HG03457 (cell line): ENCODE measurements around the gene MTURN.
"Not testable (repeated sequence)": the region's sequence is repeated elsewhere in the genome, so short reads cannot be mapped to it uniquely, and the experiment has no call there.

ENCODE experiments used
- ATAC-seq: cut with Tn5 transposase; IDR thresholded peaks from one replicate; pipeline ENCODE4 v1.9.1; 2021; ENCODE audit warnings: moderate number of reproducible peaks; ENCODE audit not compliant: unreplicated experiment

Gene MTURN

DNA sequence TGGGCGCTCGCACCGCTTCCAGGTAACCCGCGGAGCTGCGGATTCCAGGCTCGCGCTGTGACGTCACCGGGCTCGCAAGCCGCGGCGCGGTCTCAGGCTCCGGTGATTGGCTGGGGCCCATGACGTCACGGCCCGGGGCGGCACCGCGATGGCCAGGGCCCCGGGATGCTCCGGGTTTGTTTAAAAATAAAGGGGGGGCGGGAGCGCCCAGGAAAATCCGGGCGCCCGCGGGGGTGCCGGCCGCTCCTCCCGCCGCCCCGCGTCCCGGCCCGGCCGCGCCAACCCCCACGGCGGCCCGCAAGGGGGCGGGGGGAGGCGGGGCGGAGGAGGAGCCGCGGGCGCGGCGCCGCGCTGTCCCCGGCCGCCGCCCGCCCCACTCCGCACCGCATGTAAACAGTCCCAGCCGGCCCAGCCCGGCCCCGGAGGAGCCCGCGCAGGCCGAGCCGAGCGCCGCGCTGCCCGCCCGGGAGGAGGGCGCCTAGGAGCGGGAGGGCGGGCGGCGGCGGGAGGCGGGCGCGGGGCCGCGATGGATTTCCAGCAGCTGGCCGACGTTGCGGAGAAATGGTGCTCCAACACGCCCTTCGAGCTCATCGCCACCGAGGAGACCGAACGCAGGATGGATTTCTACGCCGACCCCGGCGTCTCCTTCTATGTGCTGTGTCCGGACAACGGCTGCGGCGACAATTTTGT lies at the start of gene MTURN:
Gene MTURN (plus strand): TSS at position 376 of the 690 bp plus-strand sequence. CDS start 151 bp downstream, at position 527.
- ATAC-seq, result peak; percentile 76

DNA sequence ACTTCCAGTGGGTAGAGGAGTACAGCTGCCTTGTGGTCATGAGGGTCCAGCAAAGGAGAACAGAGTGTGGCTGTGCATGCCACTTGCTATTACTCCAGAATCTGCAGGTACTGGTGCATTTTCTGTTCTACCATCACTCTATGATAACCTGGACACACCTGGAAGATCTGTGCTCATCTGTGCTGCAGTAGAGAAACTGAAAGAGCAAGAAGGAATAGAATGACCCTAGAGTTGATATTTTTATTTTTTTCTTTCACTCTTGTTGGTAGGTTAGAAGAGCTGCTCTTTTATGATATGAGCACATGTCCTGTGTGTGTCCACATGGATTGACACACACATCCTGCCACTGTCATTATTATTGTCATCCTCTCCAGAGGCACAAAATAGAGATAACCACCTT lies 48.3 kb upstream of the MTURN start:
- no peak for ATAC-seq

DNA sequence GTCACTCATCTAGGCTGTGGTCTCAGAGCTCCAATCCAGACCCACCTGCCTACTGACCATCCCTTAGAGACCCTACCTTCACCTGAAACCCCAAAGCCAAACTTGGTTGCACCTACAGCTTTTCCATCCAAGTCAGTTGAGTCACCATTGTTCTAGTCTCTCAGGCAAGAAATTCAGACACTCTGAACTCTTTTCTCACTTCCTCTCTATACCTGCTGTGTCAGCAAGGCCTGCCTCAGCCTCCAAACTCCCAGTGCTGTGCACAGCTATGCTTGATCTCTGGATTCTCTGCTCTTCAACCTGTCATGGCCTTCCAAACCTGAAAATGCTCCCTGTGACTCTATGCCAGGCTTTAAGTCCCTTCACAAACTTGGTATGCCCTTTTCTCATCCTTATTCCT lies 47.4 kb upstream of the MTURN start:
- no peak for ATAC-seq

DNA sequence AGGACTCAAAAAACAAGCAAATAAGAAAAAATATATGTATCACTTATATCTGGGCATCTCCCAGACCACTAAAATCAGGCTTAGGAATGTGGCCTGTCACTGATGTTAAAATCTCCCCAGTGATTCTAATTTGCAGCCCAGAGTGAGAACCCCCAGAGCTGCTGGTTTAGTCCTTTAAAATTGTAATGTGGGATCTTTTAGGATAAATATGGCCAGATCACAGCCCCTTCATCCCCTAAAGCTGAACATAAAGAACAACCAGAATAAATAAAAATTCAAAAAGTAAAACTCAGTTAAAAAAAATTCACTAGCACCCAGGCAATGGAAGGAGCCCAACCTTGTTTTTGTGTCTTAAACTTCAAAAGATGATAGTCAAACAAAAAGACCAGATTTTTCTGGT lies 46.4 kb upstream of the MTURN start:
- ATAC-seq, result no peak

DNA sequence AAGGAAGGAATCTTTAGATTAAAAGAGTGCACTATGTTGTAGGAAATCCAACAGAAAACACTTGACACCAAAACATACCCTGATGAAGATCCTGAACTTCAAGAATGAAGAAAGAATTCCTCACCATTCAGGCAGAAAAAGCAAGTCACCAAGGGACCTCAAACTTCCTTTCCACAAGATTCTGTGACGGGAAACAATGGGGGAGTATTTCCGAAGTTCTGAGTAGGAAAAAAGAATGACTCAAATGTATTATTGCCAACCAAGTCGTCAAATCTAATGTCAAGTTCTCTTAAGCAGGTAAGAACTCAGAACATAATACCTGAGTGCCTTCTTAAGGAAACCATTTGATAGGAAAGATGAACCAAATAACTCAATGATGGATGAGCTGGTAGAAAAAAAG lies 44.7 kb upstream of the MTURN start:
- ATAC-seq, result no peak

DNA sequence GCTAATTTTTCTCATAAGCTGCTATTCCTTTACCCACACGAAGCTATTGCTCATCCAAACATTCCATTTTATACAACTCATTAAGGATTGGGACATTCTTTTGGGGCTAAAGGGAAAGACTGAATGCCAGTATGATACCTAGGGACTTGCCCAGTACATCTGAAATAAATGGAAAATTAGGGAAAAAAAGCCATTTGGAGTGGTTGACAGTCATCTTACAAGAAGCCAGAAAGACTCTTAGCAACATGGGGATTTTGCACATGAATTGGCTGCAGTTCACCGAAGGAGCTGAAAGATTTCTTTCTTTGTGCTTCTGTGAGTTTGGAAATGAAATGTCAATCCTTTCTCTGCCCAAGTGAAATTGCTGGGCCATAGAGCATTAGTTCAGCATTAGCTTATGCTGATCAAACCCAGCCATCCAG lies 43.3 kb upstream of the MTURN start:
- ATAC-seq, result no peak

DNA sequence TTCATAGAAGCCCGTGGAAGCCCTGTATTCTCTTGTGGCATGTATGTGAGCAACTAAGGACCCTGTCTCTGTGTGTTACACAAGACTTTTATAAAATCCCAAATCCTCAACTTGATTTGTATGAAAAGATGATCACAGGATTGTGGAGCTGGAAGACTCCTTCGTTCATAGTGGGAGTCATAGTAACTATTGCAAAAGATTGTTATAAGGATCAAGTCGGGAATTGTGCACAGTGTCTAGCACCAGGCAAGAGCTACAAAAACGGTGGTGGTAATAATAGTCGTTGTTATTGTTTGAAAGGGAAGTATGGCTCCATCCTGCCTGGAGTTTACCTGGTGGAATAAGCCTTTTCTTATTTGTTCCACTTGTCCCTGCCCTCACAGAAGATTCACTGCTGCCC lies 42.8 kb upstream of the MTURN start:
- ATAC-seq, result no peak

DNA sequence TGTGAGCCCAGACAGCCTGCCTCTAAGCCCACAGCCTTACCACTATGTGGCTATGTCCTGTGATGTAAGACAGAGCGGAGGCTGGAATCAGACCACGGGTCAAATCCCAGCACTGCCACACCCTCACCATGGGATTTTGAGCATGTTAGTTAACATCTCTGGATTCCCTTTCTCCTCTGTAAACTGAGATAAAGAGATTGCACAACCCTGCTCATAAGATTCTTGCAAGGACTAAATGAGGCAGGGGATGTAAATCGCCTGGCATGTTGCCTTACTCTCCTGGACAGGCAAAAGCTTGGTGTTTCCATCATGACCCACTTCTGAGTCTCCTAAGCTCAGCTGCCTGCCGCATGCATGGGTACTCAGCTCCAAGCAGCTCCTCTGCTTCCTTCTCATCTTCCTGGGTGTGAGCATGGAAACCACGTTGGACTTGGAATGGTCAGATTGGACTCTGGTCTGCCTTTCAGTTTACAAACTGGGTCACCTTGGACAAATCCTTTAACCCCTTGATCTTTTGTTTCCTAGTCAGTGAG lies 41.3 kb upstream of the MTURN start:
- ATAC-seq, result no peak

DNA sequence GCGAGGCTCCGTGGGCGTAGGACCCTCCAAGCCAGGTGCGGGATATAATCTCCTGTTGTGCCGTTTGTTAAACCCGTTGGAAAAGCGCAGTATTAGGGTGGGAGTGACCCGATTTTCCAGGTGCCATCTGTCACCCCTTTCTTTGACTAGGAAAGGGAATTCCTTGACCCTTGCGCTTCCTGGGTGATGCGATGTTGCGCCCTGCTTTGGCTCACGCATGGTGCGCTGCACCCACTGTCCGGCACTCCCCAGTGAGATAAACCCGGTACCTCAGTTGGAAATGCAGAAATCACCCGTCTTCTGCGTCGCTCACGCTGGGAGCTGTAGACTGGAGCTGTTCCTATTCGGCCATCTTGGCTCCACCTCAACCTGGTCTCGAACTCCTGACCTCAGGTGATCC lies 36.2 kb upstream of the MTURN start:
- not testable (repeated sequence) for ATAC-seq

DNA sequence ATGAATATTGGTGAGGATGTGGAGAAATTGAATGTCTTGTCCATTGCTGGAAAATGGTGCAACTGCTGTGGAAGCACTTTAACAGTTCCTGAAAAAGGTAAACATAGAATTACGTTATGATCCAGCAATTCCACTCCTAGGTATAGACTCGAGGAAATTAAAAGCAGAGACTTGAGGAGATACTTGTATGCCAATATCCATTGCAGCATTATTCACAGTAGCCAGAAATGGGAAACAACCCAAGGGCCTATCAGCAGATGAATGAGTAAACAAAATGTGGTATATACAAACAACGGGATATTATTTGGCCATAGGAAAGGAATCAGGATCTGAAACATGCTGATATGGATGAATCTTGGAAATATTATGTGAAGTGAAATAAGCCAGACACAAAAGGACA lies 32.5 kb upstream of the MTURN start:
- no peak for ATAC-seq

DNA sequence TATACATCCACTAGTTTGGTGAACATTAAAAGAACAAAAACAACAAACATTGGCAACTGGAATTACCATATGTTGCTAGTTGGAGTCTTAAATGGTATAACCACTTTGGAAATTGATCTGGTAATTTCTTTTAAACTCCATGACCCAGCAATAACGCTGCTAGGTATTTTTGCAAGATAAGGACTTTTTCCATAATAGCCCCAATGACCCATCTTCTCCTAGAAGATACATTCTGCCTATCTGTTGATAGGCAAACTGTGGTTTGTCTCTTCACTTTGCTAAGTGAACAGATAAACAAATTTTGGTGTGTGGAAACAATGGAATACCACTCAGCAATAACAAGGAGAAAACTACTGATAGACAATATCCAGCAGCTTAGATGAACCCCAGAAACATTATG lies 30.6 kb upstream of the MTURN start:
- ATAC-seq, result no peak

DNA sequence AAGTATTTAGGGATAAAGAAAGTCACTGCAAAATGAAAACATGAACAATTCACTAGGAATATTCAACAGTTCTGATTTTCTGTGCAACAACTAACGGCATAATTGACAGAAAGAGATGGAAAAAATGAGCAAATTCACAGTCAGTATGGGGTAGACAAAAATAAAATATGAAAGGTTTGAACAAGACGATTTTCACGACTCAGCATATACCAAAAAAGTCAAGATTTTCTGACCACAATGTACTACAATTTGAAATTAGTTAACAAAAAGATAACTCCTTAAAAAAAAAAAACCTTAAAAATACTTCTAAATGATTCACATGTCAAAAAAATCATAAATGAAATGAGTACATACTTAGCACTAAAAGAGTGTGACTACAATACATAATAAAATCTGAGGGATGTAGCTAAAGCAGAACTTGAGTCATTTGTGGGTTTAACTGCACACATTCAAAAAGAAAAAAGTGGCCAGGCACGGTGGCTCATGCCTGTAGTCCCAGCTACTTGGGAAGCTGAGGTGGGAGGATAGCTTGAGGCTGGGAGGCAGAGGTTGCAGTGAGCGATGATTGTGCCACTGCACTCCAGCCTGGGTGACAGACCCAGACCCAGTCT lies 22.6 kb upstream of the MTURN start:
- ATAC-seq, result no peak

DNA sequence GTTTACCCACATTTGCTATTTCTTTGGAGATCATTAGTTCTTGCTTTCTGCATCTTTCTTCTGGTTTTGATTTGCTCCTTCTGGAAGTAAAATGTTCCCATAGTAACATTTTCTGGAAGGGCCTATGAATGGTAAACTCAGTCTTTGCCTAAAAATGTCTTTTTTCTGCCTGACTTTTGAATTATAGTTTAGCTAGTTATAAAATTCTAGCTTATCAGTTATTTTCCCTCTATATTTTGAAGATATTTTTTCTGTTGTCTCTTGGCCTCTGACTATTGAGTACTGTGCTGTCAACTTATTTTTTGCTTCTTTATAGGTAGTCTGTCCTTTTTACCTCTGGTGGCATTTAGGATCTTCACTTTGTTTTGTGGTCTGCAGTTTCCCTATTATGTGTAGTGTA lies 21.6 kb upstream of the MTURN start:
- ATAC-seq, result no peak

DNA sequence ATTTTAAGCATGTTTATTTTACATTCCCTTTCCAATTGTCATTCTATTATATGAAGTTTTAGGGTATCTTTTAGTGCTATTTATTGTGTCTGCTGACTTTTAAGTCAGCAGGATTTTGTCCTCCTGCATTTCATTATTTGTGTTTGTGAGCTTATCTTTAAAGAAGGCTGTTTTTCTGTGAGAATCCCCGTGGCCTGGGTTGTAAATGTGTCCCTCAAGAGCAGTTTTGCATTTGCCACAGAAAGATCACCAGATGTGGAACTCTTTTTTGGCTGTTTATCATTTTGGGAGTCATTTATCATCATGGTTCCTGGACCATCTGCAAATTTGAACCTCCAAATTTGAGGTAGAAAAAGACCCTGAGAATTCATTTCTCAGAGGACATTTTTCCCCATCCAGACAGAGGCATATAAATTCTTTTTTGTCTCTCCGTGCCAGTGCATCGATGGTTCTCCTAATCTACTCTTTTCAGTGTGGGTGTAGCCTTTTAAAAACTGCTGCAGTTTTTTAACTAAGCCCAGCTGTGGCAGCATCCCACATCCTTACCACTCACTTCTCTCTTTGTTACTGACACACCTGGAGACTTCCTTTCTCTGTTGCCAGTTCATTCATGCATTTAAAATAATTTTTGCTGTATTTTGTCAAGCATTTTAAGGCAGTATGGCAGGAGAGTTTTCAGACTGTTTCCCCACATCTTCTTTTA lies 20.1 kb upstream of the MTURN start:
- ATAC-seq, result no peak

DNA sequence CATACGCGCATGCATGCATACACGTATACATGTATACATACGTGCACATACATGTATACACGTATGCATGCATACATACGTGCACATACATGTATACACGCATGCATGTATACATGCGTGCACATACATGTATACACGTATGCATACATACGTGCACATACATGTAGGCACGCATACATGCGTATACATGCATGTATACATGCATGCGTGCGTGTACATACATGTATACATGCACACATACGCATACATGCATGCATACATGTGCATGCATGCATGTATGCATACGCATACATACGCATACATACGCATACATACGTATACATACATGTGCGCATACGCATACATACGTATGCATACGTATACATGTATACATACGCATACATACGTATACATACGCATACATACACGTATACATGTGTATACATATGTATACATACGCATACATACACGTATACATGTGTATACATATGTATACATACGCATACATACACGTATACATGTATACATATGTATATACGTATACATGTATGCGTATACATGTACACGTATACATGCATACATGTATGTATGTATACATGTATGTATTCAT lies 19.0 kb upstream of the MTURN start:
- no peak for ATAC-seq

DNA sequence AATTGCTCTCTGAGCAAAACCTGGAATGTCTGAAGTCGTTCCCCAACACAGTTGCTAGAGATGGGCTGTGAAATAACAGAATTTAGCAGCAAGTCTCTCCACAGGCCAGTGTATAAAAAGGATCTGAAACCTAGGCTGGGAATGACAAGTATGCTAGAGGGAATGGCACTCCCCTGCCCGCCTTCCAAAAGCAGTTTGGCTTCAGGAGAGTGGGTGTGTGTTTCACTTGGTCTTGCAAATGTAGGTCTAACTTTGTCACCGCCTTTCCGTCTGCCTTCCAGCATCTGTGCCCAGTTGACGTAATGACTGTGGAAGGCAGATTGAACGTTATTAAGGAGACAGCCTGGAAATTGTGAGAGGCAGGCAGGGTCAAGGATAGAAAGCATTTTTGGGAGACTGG lies 18.0 kb upstream of the MTURN start:
- ATAC-seq, result no peak

DNA sequence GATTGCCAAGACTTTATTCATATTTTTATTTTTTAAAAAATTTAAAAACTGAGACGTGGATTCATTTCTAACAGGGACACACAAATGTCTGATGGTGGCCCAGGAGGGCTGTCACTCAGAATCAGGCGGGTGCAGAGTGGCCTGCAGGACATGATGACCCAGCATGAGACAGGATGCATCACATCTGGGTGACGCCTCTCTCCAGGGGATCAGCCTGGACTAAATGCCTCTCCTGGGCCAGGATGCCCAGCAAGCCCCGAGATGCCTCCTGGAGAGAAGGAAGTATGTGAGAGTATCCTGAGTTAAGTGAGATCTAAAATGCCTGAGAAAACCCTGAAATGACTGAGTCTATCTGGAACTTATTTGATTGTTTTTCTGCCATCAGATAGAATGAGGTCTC lies 16.9 kb upstream of the MTURN start:
- ATAC-seq, result no peak

DNA sequence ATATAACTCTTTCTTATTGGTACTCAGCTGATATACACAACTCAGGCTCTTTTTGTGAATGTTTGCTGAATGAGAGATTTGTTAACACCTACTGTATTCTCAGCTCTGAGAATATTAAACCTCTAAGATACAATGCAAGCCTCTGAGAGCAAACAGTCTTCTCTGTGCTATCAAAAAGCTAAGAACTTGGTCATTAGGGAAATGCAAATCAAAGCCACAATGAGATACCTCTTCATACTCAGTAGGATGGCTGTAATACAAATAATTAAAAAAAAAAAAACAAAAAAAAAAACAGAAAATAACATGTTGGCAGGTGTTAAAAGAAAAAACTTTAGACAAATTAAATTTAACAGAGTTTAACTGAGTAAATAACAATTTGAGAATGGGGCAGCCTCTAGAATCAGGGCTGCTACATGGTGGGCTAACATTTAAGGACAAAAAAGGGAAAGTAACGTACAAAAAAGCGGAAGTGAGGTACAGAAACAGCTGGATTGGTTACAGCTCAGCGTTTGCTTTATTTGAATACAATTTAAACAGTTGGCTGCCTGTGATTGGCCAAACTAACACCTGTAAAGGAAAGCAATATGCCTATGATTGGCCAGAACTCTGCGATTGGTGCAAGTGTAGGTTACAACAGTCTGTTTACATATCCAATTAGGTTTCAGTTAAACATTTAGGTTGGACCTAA lies 14.8 kb upstream of the MTURN start:
- no peak for ATAC-seq

DNA sequence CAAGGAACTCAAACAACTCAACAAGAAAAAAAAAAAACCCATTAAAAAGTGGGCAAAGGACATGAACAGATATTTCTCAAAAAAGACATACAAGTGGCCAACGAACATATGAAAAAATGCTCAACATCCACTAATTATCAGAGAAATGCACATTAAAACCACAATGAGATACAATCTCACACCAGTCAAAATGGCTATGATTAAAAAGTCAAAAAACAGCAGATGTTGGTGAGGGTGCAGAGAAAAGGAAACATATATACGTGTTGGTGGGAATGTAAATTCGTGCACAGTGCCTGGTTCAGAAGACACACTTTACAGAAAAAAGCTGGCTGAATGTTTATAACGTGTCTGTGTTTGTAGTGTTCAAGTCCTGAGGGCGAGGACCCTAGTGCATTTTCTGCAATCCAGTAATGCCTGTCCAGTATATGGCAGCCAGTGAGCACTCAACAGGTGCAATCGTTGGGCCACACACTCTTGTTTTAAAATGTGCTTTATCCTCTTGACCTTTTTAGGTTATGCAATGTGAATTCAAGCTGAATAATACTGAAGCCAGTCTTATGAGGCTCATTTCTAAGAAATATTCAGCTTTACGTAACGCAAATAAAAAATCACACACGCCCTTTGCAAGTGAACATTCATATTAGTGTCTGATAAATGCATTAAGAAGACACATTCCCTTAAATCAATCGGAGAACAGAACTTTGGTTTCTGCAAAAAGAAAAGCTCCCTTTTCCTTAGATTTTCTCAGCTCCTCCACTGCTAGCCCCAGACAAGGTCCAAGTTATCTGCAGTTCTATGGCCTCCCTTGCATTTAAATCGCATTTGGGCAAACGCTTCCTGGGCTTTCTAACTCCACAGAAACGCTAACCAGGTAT lies 813 bp upstream of the MTURN start:
- ATAC-seq, result no peak
